GM20431 (cell line): ENCODE measurements around the gene ILF2.

Experiments used
- in situ Hi-C: fragments of 300-500 bp; cut with MseI, MboI; formaldehyde crosslinking; loops from one replicate; pipeline ENCODE4 v1.15.0; 2020; ENCODE audit warnings: low sequenced_read_pairs; ENCODE audit not compliant: unreplicated experiment

Gene ILF2

GRCh38 chr1:153680120-153680403 lies 9.3 kb upstream of the ILF2 start:
- in situ Hi-C loops = no loop called here

- in situ Hi-C loops = loop anchor here (10.0 kb wide), 1 partner anchor 65 kb away; no protein-coding TSS in a partner anchor
Observed at GRCh38 chr1:153679337-153680119, 8.7 kb upstream of the ILF2 start.

- in situ Hi-C loops = loop anchor here (10.0 kb wide), 1 partner anchor 66 kb away; no protein-coding TSS in a partner anchor
Observed at GRCh38 chr1:153678519-153679336, 7.9 kb upstream of the ILF2 start, which contains the start of gene NPR1. Gene NPR1 (plus strand): TSS chr1:153678688. CDS start chr1:153679109, 421 bp downstream.

- in situ Hi-C loops = loop anchor here (10.0 kb wide), 1 partner anchor 67 kb away; no protein-coding TSS in a partner anchor
Observed at GRCh38 chr1:153677718-153678518, 7.1 kb upstream of the ILF2 start.

GRCh38 chr1:153673511-153673910 lies 2.7 kb upstream of the ILF2 start:
- in situ Hi-C loops = loop anchor here (10.0 to 25.0 kb wide), 2 partner anchors 71 to 314 kb away; partner anchors contain the start of genes JTB, RAB13 and RPS27

- in situ Hi-C loops = loop anchor here (10.0 to 25.0 kb wide), 2 partner anchors 73 to 316 kb away; partner anchors contain the start of genes JTB, RAB13 and RPS27
Observed at GRCh38 chr1:153671628-153672353, 998 bp upstream of the ILF2 start.

GRCh38 chr1:153670257-153670858 lies 435 bp downstream of the ILF2 start:
- in situ Hi-C loops = loop anchor here (10.0 to 25.0 kb wide), 2 partner anchors 74 to 317 kb away; partner anchors contain the start of genes JTB, RAB13 and RPS27

- in situ Hi-C loops = loop anchor here (10.0 to 25.0 kb wide), 2 partner anchors 75 to 318 kb away; partner anchors contain the start of genes JTB, RAB13 and RPS27
Observed at GRCh38 chr1:153669606-153670005, 1.2 kb downstream of the ILF2 start.

- in situ Hi-C loops = loop anchor here (25.0 kb wide), 1 partner anchor 319 kb away; the partner anchor contains the start of genes JTB, RAB13 and RPS27
Observed at GRCh38 chr1:153668672-153669071, 2.1 kb downstream of the ILF2 start.

- in situ Hi-C loops = loop anchor here (25.0 kb wide), 1 partner anchor 320 kb away; the partner anchor contains the start of genes JTB, RAB13 and RPS27
Observed at GRCh38 chr1:153667439-153667838, 3.4 kb downstream of the ILF2 start.

GRCh38 chr1:153663211-153663610 lies 7.6 kb downstream of the ILF2 start:
- in situ Hi-C loops = loop anchor here (25.0 kb wide), 1 partner anchor 324 kb away; the partner anchor contains the start of genes JTB, RAB13 and RPS27

GRCh38 chr1:153662269-153662668 lies 8.5 kb downstream of the ILF2 start:
- in situ Hi-C loops = loop anchor here (25.0 kb wide), 1 partner anchor 325 kb away; the partner anchor contains the start of genes JTB, RAB13 and RPS27

- in situ Hi-C loops = loop anchor here (25.0 kb wide), 1 partner anchor 326 kb away; the partner anchor contains the start of genes JTB, RAB13 and RPS27
Observed at GRCh38 chr1:153661111-153661708, 9.6 kb downstream of the ILF2 start.

- in situ Hi-C loops = loop anchor here (25.0 kb wide), 1 partner anchor 328 kb away; the partner anchor contains the start of genes JTB, RAB13 and RPS27
Observed at GRCh38 chr1:153659656-153660055, 11.1 kb downstream of the ILF2 start.

GRCh38 chr1:153659175-153659534 lies 11.6 kb downstream of the ILF2 start:
- in situ Hi-C loops = loop anchor here (25.0 kb wide), 1 partner anchor 328 kb away; the partner anchor contains the start of genes JTB, RAB13 and RPS27

- in situ Hi-C loops = loop anchor here (25.0 kb wide), 1 partner anchor 329 kb away; the partner anchor contains the start of genes JTB, RAB13 and RPS27
Observed at GRCh38 chr1:153658400-153659174, 12.2 kb downstream of the ILF2 start, which contains the start of gene SNAPIN. Gene SNAPIN (plus strand): TSS chr1:153658703. CDS start chr1:153658744, 41 bp downstream.

- in situ Hi-C loops = loop anchor here (25.0 kb wide), 1 partner anchor 332 kb away; the partner anchor contains the start of genes JTB, RAB13 and RPS27
Observed at GRCh38 chr1:153655333-153655732, 15.5 kb downstream of the ILF2 start.
